ENCODE data around the gene NEK3.
"Not testable (repeated sequence)": the region's sequence is repeated elsewhere in the genome, so short reads cannot be mapped to it uniquely, and the experiment has no call there.

Gene NEK3

DNA sequence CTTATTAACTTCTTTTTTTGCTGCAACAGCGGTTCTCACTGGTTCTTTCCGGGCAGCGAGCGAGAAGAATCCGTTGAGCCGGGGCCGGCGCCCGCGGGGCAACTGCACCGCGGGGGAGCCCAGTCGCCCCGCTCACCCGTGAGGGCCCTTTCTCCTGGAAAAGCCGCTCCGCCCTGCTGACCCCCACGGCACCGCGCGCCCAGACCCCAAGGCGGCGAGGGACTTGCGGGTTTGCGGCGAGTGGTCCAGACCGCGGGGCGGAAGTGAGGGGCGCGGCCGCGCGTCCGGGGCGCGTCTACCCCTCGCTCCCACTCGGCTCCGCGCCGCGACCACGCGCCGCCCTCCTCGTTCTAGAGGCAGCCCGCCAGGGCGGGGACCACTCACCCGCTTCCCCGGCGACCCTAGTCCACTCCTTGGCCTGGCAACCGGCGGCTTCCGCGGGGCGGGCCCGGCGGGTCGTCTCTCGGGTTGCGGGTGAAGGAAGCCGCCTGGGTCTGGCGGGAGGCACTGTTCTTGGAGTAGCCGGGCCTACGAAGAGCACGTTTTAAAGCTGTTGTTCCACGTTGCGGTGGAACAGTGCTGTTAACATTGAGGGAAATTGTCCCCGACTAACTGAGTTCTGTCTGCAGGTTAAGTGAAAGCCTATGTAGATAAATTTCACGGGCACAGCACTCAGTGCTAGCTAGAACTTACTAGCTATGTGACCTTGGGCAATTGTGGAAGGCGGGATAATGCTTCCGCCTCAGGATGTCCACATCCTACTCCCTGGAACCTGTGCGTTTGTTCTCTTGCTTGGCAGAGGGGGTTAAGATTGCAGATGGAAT is at the start of gene NEK3:
TSS of gene NEK3 (minus strand) at position 439 of the 824 bp plus-strand sequence. CDS start 3,406 bp downstream, outside the sequence.
- intact Hi-C loops (cut with DNase I): no loop called here
- DNase-seq: peak; percentile 58 to 89 (median 78)

GRCh38 chr13:52208384-52208783 is 49.0 kb upstream of the NEK3 start:
- intact Hi-C loops (cut with DNase I); DNase-seq: not testable (repeated sequence)

DNA sequence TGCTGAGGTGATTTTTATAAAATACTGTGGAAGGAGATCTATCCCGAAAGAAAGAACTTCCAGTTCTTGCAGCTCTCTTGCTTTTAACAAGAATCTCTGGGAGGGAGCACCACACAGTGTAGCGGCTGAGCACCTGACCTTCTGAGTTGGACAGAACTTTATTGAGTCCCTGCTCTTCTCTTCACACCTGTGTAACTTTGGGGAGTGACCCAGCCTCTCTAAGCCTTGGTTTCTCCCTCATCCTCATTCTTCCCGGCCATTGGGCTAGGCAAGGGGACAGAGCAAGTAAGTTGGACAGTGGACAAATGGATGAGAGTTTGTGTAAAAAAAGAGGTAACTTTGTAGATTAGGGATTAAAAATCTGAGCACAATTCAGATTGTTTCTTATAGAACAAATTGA is 48.5 kb upstream of the NEK3 start:
- intact Hi-C loops (cut with DNase I); DNase-seq: not testable (repeated sequence)

- DNase-seq; intact Hi-C loops (cut with DNase I): not testable (repeated sequence)
These were observed 47.9 kb upstream of the NEK3 start for GRCh38 chr13:52207337-52207736.

DNA sequence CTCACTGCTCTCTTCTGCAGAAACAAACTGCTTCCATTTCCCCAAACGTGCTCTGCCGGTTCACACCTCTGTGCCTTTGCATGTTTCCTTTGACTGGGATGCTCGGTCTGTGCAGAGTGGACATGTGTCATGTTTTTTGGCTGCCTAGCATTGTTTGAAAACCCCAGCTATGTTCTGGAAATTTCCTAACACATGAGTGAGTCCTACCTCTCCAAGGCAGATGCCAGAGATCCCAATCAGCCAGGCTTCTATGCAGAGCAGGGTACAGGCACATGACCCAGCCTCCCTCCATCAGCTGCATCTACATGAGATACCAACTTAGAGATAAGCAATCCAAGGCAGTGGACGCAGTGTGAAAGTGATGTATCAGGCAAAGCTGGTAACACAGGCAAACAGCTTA is 45.1 kb upstream of the NEK3 start:
- DNase-seq; intact Hi-C loops (cut with DNase I): not testable (repeated sequence)

GRCh38 chr13:52203864-52204263 is 44.5 kb upstream of the NEK3 start:
- DNase-seq; intact Hi-C loops (cut with DNase I): not testable (repeated sequence)

DNA sequence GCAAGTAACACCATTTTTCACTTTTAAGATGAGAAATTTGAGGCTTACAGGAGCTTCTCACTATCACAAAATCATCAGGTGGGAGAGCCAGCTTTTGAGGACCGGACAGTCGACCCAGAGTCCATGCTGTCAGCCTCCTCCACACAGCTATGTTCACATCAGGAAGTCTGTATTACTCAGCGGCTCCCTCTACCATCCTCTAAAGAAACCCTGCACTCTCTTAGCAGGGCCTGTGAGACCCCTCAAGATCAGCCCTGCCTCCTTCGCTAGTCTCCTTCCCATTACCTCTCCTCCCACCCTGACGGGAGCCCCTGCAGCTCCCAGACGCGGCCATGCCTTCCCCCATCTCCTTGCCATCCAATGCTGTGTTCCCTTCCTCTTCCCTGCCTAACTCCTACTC is 43.1 kb upstream of the NEK3 start:
- intact Hi-C loops (cut with DNase I); DNase-seq: not testable (repeated sequence)

- DNase-seq: peak in 32 of 42 donors; percentile 17 to 79 (median 50)
- intact Hi-C loops (cut with DNase I): not testable (repeated sequence)
These were observed 42.2 kb upstream of the NEK3 start for GRCh38 chr13:52201439-52202193.

GRCh38 chr13:52195401-52195837 is 36.0 kb upstream of the NEK3 start:
- intact Hi-C loops (cut with DNase I): loop anchor here (5.0 kb wide), 1 partner anchor 183 kb away; the partner anchor contains the start of genes ALG11 and ATP7B
- DNase-seq: peak; percentile 24 to 78 (median 59)

GRCh38 chr13:52194184-52194868 is 34.9 kb upstream of the NEK3 start:
- intact Hi-C loops (cut with DNase I): loop anchor here (5.0 kb wide), 1 partner anchor 62 kb away; no protein-coding TSS in a partner anchor
- DNase-seq: peak; percentile 78 to 95 (median 90)

DNA sequence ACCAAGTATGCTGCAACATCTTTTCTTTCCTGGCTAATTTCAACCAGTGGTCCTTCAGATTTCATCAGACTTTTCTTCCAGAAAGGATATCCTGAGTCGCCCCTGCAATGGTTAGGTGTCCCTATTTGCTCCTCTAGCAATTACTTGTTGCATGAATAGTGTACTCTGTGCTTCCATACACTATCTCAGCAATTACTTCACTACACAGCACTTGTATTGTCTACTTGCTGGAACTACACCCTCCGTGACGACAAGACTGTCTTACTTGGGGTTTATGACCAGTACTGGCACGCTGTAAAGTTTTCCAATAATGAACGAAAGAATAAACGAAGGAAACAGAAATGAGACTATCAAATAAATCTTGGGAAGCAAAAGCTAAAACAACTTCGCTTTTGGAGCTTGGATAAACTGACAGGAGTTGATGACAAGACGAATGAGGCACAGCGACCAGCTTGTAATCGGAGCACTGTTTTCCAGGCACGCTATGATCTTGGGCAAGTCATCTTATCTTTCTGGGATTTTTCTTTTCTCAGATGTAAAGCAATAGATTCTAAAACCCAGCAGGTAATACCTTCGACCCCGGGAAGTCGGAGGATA is 34.3 kb upstream of the NEK3 start:
- intact Hi-C loops (cut with DNase I): loop anchor here (5.0 kb wide), 1 partner anchor 61 kb away; no protein-coding TSS in a partner anchor

DNA sequence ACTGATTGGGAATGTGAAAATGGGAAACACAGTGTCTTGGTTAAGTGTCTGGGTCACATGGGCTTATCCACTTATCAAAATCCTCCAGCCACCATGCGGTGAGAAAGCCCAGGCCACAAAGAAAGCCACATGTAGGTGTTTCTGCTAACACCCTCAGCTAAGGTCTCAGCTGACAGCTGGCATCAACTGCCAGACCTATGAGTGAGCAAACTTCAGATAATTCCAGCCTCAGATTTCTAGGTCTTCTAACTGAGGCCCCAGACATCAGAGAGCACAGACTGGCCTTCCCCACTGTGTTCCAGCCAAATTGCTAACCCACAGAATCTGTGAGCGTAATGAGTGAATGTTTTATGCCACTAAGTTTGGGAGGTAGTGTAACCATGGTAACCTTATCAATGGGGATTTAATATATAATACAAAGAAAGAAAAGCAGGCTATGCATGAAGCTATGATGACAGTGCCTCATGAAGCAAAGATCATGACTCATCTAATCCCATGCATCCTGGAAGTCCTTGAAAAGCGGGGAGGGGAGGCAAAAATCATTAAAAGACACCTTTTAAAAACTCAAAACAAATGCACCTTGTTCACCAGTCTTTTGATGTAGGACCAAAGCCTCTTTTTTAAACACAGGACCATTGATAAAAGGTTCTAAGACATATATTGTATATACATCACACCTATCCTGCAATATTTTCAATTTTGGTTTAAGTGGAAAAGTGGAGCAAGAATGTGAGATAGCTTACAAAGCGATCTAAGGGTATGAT is 28.2 kb upstream of the NEK3 start:
- DNase-seq; intact Hi-C loops (cut with DNase I): not testable (repeated sequence)

More for the DNA sequence above, 34.3 kb upstream of the NEK3 start:
- DNase-seq: peak in 3 of 42 donors; percentile 7 to 21 (median 12)

DNA sequence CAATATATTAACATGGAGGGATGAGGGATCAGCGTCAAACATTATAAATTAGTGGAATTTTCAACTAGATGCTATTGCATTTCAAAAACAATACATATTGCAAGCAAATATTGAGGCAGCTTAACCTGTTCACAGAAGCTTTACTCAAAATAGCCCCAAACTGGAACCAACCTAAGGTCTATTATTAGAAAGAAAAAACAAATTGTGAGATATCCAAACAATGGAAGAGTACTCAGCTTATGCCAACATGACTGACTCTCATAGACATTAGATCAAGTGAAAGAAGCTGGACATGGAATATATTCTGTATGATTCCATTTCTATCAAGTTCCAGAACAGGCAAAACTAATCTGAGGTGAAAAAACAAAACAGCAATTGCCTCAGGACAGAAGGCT is 27.6 kb upstream of the NEK3 start:
- DNase-seq: no peak
- intact Hi-C loops (cut with DNase I): no loop called here

- DNase-seq; intact Hi-C loops (cut with DNase I): not testable (repeated sequence)
These were observed 22.0 kb upstream of the NEK3 start for GRCh38 chr13:52181316-52181954.

GRCh38 chr13:52179925-52180324 is 20.5 kb upstream of the NEK3 start:
- DNase-seq: peak in 1 of 42 donors; percentile 40
- intact Hi-C loops (cut with DNase I): no loop called here

DNA sequence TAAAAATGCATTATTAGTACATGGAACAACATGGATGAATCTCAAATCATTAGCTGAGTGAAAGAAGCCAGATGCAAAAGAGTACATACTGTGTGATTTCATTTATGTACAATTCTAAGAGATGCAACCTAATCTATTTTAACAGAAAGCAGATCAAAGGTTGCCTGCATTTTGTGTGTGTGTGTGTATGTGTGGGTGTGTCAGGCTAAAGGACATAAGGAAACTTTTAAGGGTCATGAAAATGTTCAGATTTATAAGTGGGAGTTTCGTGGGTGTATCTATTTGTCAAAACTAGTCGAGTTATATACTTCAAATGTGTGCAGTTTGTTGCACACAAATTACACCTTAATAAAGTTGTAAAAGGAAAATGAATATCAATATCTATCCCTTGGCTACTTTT is 17.9 kb upstream of the NEK3 start:
- intact Hi-C loops (cut with DNase I): no loop called here
- no peak for DNase-seq

DNA sequence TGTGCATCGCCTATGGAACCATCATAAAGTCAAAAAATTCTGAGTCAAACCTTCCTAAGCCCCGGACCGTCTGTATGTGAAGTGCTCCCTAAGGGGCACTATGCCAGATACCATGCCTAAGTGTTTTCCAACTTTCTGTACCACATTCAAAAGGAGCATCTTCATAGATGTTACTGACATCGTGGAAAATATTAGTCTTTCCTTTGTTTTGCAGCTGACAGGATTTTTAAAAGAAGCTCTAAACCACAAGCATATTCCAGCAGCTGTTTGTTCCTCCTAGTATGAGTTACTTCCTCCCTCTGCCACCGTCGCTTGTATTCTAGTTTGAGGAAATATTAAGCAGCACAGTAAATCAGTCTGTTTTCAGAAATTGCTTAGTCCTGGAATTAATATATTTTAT is 14.6 kb upstream of the NEK3 start:
- DNase-seq; intact Hi-C loops (cut with DNase I): not testable (repeated sequence)

- no peak for DNase-seq
- intact Hi-C loops (cut with DNase I): no loop called here
These were observed 14.0 kb upstream of the NEK3 start for GRCh38 chr13:52173373-52173772.

Data from head of caudate nucleus (tissue), 42 donors.